ENCODE results near the gene ADGRA1. TPM values are rescaled to one million over a fixed set of nuclear protein-coding genes. Genes with fewer than 3 reads are reported as not detected.

The ADGRA1 gene
- polyA plus RNA-seq, 3 donors: not detected

DNA sequence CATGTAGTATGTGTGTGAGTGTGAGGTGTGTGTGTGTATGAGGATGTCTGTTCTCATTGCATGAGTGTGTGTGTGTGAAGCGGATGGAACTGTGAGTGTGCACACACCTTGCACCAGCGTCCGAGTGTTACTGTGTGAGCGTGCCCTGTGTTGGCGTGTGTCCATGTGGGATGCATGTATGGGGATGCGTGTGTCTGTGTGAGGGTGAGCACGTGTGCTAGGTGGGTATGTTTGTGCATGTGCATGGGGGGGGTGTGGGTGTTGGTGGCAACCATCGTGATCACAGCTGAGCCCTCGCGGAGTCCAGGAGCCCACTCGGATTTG, 78.7 kb downstream of the ADGRA1 start:
- no peaks in the 10 kb centered on the region for H3K36me3 ChIP-seq (replicated peaks in 1 of 2; ENCODE audit: control insufficient read depth in 1 of 2, insufficient read depth in 2 of 2, low read length in 2 of 2)
- Mint-ChIP-seq H3K27me3 (ENCODE audit: low read depth in 3 of 3) (peaks cover 16 to 35% (median 29%) of the 10 kb centered on the region in 3 donors), H3K27ac (no peak overlapping the region), H3K4me3 (no peak overlapping the region), H3K9me3 (peaks cover 0 to 5% (median 2%) of the 10 kb centered on the region in 7 donors), H3K36me3 (no peaks in the 10 kb centered on the region), H3K4me1 (no peaks in the 10 kb centered on the region)
- no peak for DNase-seq
- 96% methylated on average over 10 of the region's 11 CpGs for WGBS (ENCODE audit: insufficient coverage)
- intact Hi-C loops (cut with micrococcal nuclease): no loop called here
- no peak overlapping the region for H2AFZ ChIP-seq (ENCODE audit: insufficient read depth, low read depth, low read length, poor library complexity, severe bottlenecking)
- no peaks in the 10 kb centered on the region for H4K20me1 ChIP-seq (ENCODE audit: insufficient read depth, low read length)
- no peaks in the 10 kb centered on the region for H3K79me2 ChIP-seq (ENCODE audit: insufficient read depth, low read length)
- H3K4me2 ChIP-seq (replicated peaks; ENCODE audit: extremely low read depth, low read length, poor library complexity, severe bottlenecking): no peak overlapping the region
- TF ChIP-seq, protein P1, sequence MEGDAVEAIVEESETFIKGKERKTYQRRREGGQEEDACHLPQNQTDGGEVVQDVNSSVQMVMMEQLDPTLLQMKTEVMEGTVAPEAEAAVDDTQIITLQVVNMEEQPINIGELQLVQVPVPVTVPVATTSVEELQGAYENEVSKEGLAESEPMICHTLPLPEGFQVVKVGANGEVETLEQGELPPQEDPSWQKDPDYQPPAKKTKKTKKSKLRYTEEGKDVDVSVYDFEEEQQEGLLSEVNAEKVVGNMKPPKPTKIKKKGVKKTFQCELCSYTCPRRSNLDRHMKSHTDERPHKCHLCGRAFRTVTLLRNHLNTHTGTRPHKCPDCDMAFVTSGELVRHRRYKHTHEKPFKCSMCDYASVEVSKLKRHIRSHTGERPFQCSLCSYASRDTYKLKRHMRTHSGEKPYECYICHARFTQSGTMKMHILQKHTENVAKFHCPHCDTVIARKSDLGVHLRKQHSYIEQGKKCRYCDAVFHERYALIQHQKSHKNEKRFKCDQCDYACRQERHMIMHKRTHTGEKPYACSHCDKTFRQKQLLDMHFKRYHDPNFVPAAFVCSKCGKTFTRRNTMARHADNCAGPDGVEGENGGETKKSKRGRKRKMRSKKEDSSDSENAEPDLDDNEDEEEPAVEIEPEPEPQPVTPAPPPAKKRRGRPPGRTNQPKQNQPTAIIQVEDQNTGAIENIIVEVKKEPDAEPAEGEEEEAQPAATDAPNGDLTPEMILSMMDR (IDR thresholded peaks at IDR 0.05): no peak
- H3K9me3 ChIP-seq (replicated peaks in 1 of 2; ENCODE audit: control insufficient read depth in 1 of 2, insufficient read depth in 1 of 2, low read length in 2 of 2): no peaks in the 10 kb centered on the region
- H3K9ac ChIP-seq (ENCODE audit: insufficient read depth, low read length, poor library complexity, severe bottlenecking): no peak overlapping the region
- no peaks in the 10 kb centered on the region for H3K4me1 ChIP-seq (ENCODE audit: control insufficient read depth in 1 of 2, insufficient read depth in 2 of 2, low read length in 2 of 2)
- no peak overlapping the region for H3K4me3 ChIP-seq (replicated peaks in 1 of 3; ENCODE audit: low read depth in 2 of 3, low read length in 3 of 3)
- H3K27me3 ChIP-seq (ENCODE audit: control insufficient read depth in 2 of 2, insufficient read depth in 2 of 2, low read length in 2 of 2): peaks cover 2 to 11% of the 10 kb centered on the region in 2 donors
- H3K27ac ChIP-seq (ENCODE audit: low read depth in 1 of 2, low read length in 2 of 2): no peak overlapping the region

DNA sequence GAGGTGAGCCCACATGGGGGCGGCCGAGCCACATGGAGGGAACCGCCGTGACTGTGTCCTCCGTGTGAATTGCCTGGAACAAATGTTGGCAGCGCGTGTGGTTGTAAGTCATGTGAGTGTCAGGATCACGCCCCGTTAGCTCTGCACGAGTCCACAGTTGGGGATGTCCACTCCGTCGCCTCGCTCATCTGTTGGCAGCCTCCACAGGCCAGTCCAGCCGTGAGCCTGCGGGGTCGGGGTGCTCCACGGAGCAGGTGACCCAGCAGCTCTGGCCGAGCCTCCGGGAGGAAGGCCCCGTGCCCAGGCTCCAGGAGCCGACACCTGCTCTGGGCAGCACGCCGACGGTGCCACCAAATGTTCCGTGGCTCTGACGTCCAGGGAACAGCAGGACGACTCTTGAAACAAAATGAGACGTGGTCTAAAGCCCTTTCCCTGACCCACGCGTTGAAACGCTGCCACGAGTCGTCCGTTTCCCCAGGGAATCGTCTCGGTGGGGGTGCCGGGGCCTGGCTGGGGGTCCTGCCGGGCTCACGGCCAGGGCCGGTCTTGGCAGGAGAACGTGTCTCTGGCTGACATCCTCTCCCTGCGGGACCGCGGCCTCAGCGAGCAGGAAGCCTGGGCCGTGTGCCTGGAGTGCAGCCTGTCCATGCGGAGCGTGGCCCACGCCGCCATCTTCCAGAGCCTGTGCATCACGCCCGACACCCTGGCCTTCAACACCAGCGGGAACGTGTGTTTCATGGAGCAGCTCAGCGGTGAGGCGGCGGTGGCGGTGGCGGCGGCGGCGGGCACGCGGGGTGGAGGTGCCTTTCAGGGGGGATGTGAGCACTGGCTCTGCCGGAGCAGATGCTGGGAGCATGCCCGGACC, 79.3 kb downstream of the ADGRA1 start:
- no peak overlapping the region for H3K27ac Mint-ChIP-seq
- H3K4me3 Mint-ChIP-seq: no peak overlapping the region
- Histone ChIP-seq H3K36me3 (replicated peaks in 1 of 2; ENCODE audit: control insufficient read depth in 1 of 2, insufficient read depth in 2 of 2, low read length in 2 of 2) (no peaks in the 10 kb centered on the region), H3K4me2 (replicated peaks; ENCODE audit: extremely low read depth, low read length, poor library complexity, severe bottlenecking) (no peak overlapping the region), H3K79me2 (ENCODE audit: insufficient read depth, low read length) (no peaks in the 10 kb centered on the region), H3K9me3 (replicated peaks in 1 of 2; ENCODE audit: control insufficient read depth in 1 of 2, insufficient read depth in 1 of 2, low read length in 2 of 2) (peaks cover 0 to 2% of the 10 kb centered on the region in 2 donors), H2AFZ (ENCODE audit: insufficient read depth, low read depth, low read length, poor library complexity, severe bottlenecking) (no peak overlapping the region), H3K27ac (ENCODE audit: low read depth in 1 of 2, low read length in 2 of 2) (no peak overlapping the region), H3K27me3 (ENCODE audit: control insufficient read depth in 2 of 2, insufficient read depth in 2 of 2, low read length in 2 of 2) (peaks cover 0 to 7% of the 10 kb centered on the region in 2 donors), H4K20me1 (ENCODE audit: insufficient read depth, low read length) (no peaks in the 10 kb centered on the region), H3K4me3 (replicated peaks in 1 of 3; ENCODE audit: low read depth in 2 of 3, low read length in 3 of 3) (no peak overlapping the region), H3K9ac (ENCODE audit: insufficient read depth, low read length, poor library complexity, severe bottlenecking) (no peak overlapping the region), H3K4me1 (ENCODE audit: control insufficient read depth in 1 of 2, insufficient read depth in 2 of 2, low read length in 2 of 2) (no peaks in the 10 kb centered on the region)
- WGBS (ENCODE audit: insufficient coverage): 96% methylated on average over 66 of the region's 66 CpGs
- TF ChIP-seq, protein P1 (IDR thresholded peaks at IDR 0.05): no peak
- H3K9me3 Mint-ChIP-seq: peaks cover 0 to 8% (median 2%) of the 10 kb centered on the region in 7 donors
- no peak for DNase-seq
- intact Hi-C loops (cut with micrococcal nuclease): no loop called here
- H3K36me3 Mint-ChIP-seq: no peaks in the 10 kb centered on the region
- H3K4me1 Mint-ChIP-seq: no peaks in the 10 kb centered on the region
- peaks cover 14 to 33% (median 25%) of the 10 kb centered on the region in 3 donors for H3K27me3 Mint-ChIP-seq (ENCODE audit: low read depth in 3 of 3)

Measured in CD14-positive monocyte (primary cell).